Gastroesophageal sphincter (tissue), 4 donors: ENCODE measurements around the gene CXCL5. TPM values are rescaled to one million over a fixed set of nuclear protein-coding genes. Genes with fewer than 3 reads are reported as not detected.
"Not testable (repeated sequence)": the region's sequence is repeated elsewhere in the genome, so short reads cannot be mapped to it uniquely, and the experiment has no call there.

Experiments
- ATAC-seq: fragments of 150-250 bp; one replicate; pipeline ENCODE4 v1.9.1; 2016; ENCODE audit warnings: mild to moderate bottlenecking, moderate library complexity
- H3K27ac ChIP-seq, 4 donors: fragments of 200-600 bp; sonication (generic) in 3 of 4; 1 replicate in 3 of 4; 2 replicates in 1 of 4; pipeline ENCODE4 v1.5.1; 2016 to 2019
- H3K27me3 ChIP-seq: fragments of 200-600 bp; sonication (generic); one replicate; pipeline ENCODE4 v1.5.1; 2019
- H3K36me3 ChIP-seq, 2 donors: fragments of 200-600 bp; sonication (generic); one replicate each; pipeline ENCODE4 v1.5.1; 2019; ENCODE audit warnings: control low read depth in 1 of 2
- H3K4me1 ChIP-seq, 3 donors: fragments of 200-600 bp; sonication (generic); 1 replicate in 2 of 3; 2 replicates in 1 of 3; pipeline ENCODE4 v1.5.1; 2016 to 2019; ENCODE audit warnings: control low read depth in 2 of 3
- H3K4me3 ChIP-seq, 2 donors: fragments of 200-600 bp; sonication (generic); one replicate each; pipeline ENCODE4 v1.5.1; 2019; ENCODE audit warnings: mild to moderate bottlenecking in 1 of 2, moderate library complexity in 1 of 2
- H3K9me3 ChIP-seq, 3 donors: fragments of 200-600 bp; sonication (generic); one replicate each; pipeline ENCODE4 v1.5.1; 2017 to 2019; ENCODE audit warnings: control low read depth in 2 of 3
- EP300 ChIP-seq: sonication (generic); formaldehyde crosslinking; IDR thresholded peaks from one replicate; pipeline ENCODE4 v1.6.1; 2017; ENCODE audit warnings: antibody characterized with exemption, mild to moderate bottlenecking
- POLR2A ChIP-seq, 2 donors: fragments of 450-650 bp; IDR thresholded peaks; one replicate each; pipeline ENCODE4 v1.6.1; 2017; ENCODE audit warnings: antibody characterized with exemption in 2 of 2, mild to moderate bottlenecking in 2 of 2, moderate library complexity in 1 of 2
- POLR2AphosphoS5 ChIP-seq: sonication (generic); formaldehyde crosslinking; IDR thresholded peaks from one replicate; pipeline ENCODE4 v1.6.1; 2017; ENCODE audit warnings: antibody characterized with exemption
- WGBS, 2 donors: methylation state at CpG; one replicate each; pipeline ENCODE4 v1.1.5; 2018; ENCODE audit warnings: low coverage in 1 of 2; 5-methylcytosine and 5-hydroxymethylcytosine counted together
- total RNA-seq, 4 donors: library from RNA; depleted of rRNA; stranded (reverse); fragments of >200 nt; gene quantifications; one replicate each; pipeline ENCODE4 v1.1.0, GENCODE V29; 2016
- TF ChIP-seq, protein P1 (sequence below), 4 experiments: fragments of 200-600 bp in 2 of 4; fragments of 450-650 bp in 2 of 4; sonication (generic) in 1 of 4; IDR thresholded peaks; one replicate each; pipeline ENCODE4 v1.5.1; 2017 to 2019; ENCODE audit warnings: antibody characterized with exemption in 4 of 4, mild to moderate bottlenecking in 2 of 4, moderate library complexity in 2 of 4

Gene CXCL5
- total RNA-seq, 4 donors from 2014 or later = 0.19 to 1.3 (median 0.42) TPM; not detected in 1

- Histone ChIP-seq H3K36me3 (no peaks in the 10 kb centered on the region), H3K4me3 (no peak overlapping the region), H3K27ac (no peak overlapping the region), H3K27me3 (peaks cover 14% of the 10 kb centered on the region), H3K9me3 (peaks cover 0 to 22% (median 0%) of the 10 kb centered on the region in 3 donors), H3K4me1 (no peaks in the 10 kb centered on the region)
- WGBS, 2 donors = 49 to 84% methylated on average over 2 to 4 of the region's 7 CpGs
- no peak for TF ChIP-seq POLR2AphosphoS5
- TF ChIP-seq POLR2A (IDR thresholded peaks at IDR 0.05) = no peak
- TF ChIP-seq EP300 = no peak
- TF ChIP-seq, protein P1, sequence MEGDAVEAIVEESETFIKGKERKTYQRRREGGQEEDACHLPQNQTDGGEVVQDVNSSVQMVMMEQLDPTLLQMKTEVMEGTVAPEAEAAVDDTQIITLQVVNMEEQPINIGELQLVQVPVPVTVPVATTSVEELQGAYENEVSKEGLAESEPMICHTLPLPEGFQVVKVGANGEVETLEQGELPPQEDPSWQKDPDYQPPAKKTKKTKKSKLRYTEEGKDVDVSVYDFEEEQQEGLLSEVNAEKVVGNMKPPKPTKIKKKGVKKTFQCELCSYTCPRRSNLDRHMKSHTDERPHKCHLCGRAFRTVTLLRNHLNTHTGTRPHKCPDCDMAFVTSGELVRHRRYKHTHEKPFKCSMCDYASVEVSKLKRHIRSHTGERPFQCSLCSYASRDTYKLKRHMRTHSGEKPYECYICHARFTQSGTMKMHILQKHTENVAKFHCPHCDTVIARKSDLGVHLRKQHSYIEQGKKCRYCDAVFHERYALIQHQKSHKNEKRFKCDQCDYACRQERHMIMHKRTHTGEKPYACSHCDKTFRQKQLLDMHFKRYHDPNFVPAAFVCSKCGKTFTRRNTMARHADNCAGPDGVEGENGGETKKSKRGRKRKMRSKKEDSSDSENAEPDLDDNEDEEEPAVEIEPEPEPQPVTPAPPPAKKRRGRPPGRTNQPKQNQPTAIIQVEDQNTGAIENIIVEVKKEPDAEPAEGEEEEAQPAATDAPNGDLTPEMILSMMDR (IDR thresholded peaks at IDR 0.05) = no peak
- no peak for ATAC-seq
These were observed 33.4 kb downstream of the CXCL5 start for GRCh38 chr4:73964862-73965611.

DNA sequence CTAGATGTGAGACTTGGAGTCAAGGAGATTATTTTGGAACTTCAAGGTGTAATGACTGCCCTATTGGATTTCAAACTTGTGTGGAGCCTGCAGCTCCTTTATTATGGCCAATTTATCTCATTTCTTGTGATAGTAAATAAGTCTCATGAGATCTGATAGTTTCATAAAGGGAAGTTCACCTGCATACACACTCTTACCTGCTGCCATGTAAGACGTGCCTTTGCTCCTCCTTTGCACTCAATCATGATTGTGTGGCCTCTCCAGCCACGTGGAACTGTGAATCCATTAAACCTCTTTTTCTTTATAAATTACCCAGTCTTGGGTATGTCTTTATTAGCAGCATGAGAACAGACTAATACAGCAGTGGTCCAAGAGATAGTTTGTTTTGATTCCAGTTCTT is 35.8 kb downstream of the CXCL5 start:
- Histone ChIP-seq H3K27me3 (peaks cover 3% of the 10 kb centered on the region), H3K9me3 (peaks cover 0 to 26% (median 0%) of the 10 kb centered on the region in 3 donors), H3K4me3 (no peak overlapping the region), H3K27ac (no peak overlapping the region), H3K36me3 (no peaks in the 10 kb centered on the region), H3K4me1 (no peaks in the 10 kb centered on the region)
- TF ChIP-seq, protein P1 (IDR thresholded peaks at IDR 0.05) = no peak
- TF ChIP-seq POLR2AphosphoS5 = no peak
- TF ChIP-seq EP300 = no peak
- TF ChIP-seq POLR2A (IDR thresholded peaks at IDR 0.05) = no peak
- 56 to 77% methylated on average over 2 of the region's 2 CpGs for WGBS, 2 donors
- ATAC-seq = no peak

DNA sequence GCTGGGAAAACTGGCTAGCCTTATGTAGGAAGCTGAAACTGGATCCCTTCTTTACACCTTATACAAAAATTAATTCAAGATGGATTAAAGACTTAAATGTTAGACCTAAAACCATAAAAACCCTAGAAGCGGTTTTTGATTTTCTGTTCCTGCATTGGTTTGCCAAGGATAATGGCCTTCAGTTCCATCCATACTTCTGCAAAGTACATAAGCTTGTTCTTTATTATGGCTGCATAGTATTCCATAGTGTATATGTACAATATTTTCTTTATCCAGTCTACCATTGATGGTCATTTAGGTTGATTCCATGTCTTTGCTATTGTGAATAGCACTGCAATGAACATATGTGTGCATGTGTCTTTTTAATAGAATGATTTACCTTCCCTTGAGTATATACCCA is 39.4 kb downstream of the CXCL5 start:
- H3K4me3 ChIP-seq, H3K36me3 ChIP-seq, H3K27me3 ChIP-seq, H3K4me1 ChIP-seq, H3K27ac ChIP-seq, ATAC-seq: not testable (repeated sequence)
- 83 to 100% methylated on average over 1 of the region's 1 CpG for WGBS, 2 donors
- peaks cover 0 to 34% (median 0%) of the 10 kb centered on the region in 3 donors for H3K9me3 ChIP-seq

DNA sequence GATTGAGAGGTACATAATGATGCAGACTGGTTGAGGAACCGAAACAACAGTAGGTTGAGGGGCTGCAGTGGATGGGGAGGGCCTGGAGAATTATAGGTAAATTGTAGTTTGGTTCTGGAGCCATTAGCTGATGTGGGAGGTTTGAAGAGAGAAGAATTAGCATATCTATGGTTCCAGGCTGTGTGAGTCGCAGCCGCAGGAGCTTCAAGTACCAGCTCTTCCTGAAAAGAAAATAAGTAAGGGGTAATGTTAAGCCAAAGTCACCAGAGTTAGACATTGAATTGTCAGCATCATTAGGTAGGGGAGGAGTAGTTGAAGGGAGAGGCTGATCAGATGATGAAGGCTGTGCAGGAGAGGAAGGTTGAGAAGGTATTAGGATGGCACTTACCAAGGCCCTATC is 46.1 kb downstream of the CXCL5 start:
- 87 to 91% methylated on average over 3 of the region's 3 CpGs for WGBS, 2 donors
- TF ChIP-seq POLR2AphosphoS5 = no peak
- no peak for TF ChIP-seq POLR2A (IDR thresholded peaks at IDR 0.05)
- TF ChIP-seq EP300 = no peak
- TF ChIP-seq, protein P1 (IDR thresholded peaks at IDR 0.05) = no peak

GRCh38 chr4:73950376-73950920 is 48.0 kb downstream of the CXCL5 start:
- ATAC-seq, H3K4me1 ChIP-seq, H3K27ac ChIP-seq, H3K4me3 ChIP-seq, H3K9me3 ChIP-seq, H3K36me3 ChIP-seq: not testable (repeated sequence)
- 53 to 63% methylated on average over 6 to 8 of the region's 8 CpGs for WGBS, 2 donors
- H3K27me3 ChIP-seq = peaks cover 16% of the 10 kb centered on the region

More for the DNA sequence above, 46.1 kb downstream of the CXCL5 start:
- H3K9me3 ChIP-seq = peaks cover 0 to 8% (median 0%) of the 10 kb centered on the region in 3 donors
- no peak overlapping the region for H3K27ac ChIP-seq
- no peak for ATAC-seq
- no peak overlapping the region for H3K4me3 ChIP-seq
- peaks cover 7% of the 10 kb centered on the region for H3K27me3 ChIP-seq
- H3K4me1 ChIP-seq = no peaks in the 10 kb centered on the region
- H3K36me3 ChIP-seq = no peaks in the 10 kb centered on the region
